CD4-positive, alpha-beta T cell treated with Interleukin-17A for 4 hours (primary cell): ENCODE data around the gene ICA1L.
"Not testable (repeated sequence)": the region's sequence is repeated elsewhere in the genome, so short reads cannot be mapped to it uniquely, and the experiment has no call there.

Experiments used
- DNase-seq: peaks from one replicate; pipeline ENCODE4 v3.0.0-alpha.2; 2020; ENCODE audit warnings: mixed read lengths

ICA1L gene

GRCh38 chr2:202871300-202872141 lies at the start of gene ICA1L:
Gene ICA1L (minus strand): TSS chr2:202871766. CDS start chr2:202829009, 42,757 bp downstream.
- peak; percentile 60 for DNase-seq

- DNase-seq: no peak
Measured at GRCh38 chr2:202918860-202919259, 47.3 kb upstream of the ICA1L start.

- DNase-seq: not testable (repeated sequence)
Measured at GRCh38 chr2:202912342-202913201, 41.0 kb upstream of the ICA1L start.

GRCh38 chr2:202911512-202912341 lies 40.2 kb upstream of the ICA1L start, which contains the start of the genes CARF and WDR12:
Gene CARF (plus strand): TSS chr2:202912275. CDS start chr2:202941903, 29,628 bp downstream.
Gene WDR12 (minus strand): TSS chr2:202911673. CDS start chr2:202911476, 197 bp downstream.
- DNase-seq: peak; percentile 92

GRCh38 chr2:202911203-202911511 lies 39.6 kb upstream of the ICA1L start:
- DNase-seq: no peak

- DNase-seq: no peak
Measured at GRCh38 chr2:202910698-202911097, 39.1 kb upstream of the ICA1L start.

- DNase-seq: not testable (repeated sequence)
Measured at GRCh38 chr2:202910250-202910649, 38.7 kb upstream of the ICA1L start.

GRCh38 chr2:202909394-202910192 lies 38.0 kb upstream of the ICA1L start:
- no peak for DNase-seq

GRCh38 chr2:202908186-202908585 lies 36.6 kb upstream of the ICA1L start:
- DNase-seq: no peak

GRCh38 chr2:202905507-202905906 lies 33.9 kb upstream of the ICA1L start:
- DNase-seq: not testable (repeated sequence)

GRCh38 chr2:202885190-202885589 lies 13.6 kb upstream of the ICA1L start:
- DNase-seq: no peak

- DNase-seq: no peak
Measured at GRCh38 chr2:202883987-202884675, 12.6 kb upstream of the ICA1L start.

GRCh38 chr2:202881570-202881969 lies 10.0 kb upstream of the ICA1L start:
- DNase-seq: no peak

- DNase-seq: no peak
Measured at GRCh38 chr2:202877699-202878098, 6.1 kb upstream of the ICA1L start.

- DNase-seq: peak; percentile 73
Measured at GRCh38 chr2:202870431-202871299, 901 bp downstream of the ICA1L start.

- no peak for DNase-seq
Measured at GRCh38 chr2:202861987-202862386, 9.6 kb downstream of the ICA1L start.

- no peak for DNase-seq
Measured at GRCh38 chr2:202858601-202859000, 13.0 kb downstream of the ICA1L start.

- DNase-seq: not testable (repeated sequence)
Measured at GRCh38 chr2:202849343-202849742, 22.2 kb downstream of the ICA1L start.

GRCh38 chr2:202848813-202849212 lies 22.8 kb downstream of the ICA1L start:
- no peak for DNase-seq
